ENCODE results near the gene RRP12.

DNA sequence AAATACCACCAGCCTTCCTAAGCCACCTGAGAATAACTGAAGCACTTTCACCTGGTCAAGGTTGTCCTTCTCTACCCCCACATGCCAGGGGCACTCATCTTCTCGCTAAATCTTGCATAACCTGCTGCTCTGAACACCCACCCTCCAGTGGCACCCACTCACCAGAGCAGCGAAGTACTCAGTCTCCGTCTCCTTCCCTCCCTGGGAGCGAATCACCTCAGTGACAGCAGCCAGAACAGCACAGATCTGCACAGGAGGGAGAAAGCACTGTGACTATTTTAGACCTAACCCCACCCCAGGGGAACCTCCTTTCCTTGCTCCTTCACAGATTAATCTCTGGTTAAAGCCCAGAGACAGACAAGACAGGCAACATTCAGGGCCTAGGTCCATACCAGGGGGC lies 5.1 kb downstream of the RRP12 start:
- TF ChIP-seq, protein P1, sequence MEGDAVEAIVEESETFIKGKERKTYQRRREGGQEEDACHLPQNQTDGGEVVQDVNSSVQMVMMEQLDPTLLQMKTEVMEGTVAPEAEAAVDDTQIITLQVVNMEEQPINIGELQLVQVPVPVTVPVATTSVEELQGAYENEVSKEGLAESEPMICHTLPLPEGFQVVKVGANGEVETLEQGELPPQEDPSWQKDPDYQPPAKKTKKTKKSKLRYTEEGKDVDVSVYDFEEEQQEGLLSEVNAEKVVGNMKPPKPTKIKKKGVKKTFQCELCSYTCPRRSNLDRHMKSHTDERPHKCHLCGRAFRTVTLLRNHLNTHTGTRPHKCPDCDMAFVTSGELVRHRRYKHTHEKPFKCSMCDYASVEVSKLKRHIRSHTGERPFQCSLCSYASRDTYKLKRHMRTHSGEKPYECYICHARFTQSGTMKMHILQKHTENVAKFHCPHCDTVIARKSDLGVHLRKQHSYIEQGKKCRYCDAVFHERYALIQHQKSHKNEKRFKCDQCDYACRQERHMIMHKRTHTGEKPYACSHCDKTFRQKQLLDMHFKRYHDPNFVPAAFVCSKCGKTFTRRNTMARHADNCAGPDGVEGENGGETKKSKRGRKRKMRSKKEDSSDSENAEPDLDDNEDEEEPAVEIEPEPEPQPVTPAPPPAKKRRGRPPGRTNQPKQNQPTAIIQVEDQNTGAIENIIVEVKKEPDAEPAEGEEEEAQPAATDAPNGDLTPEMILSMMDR (IDR thresholded peaks at IDR 0.05): no peak
- no peak for TF ChIP-seq POLR2A (IDR thresholded peaks at IDR 0.05)

Measured in uterus (tissue), 2 donors.